HepG2 (cell line): ENCODE measurements around the gene MST1R. TPM values are rescaled to one million over a fixed set of nuclear protein-coding genes. Genes with fewer than 3 reads are reported as not detected.

Source experiments
- ATAC-seq: fragments of 200-7000 bp; cut with Tn5 transposase; 3 replicates; pipeline ENCODE4 v1.9.1; 2020; ENCODE audit warnings: mild to moderate bottlenecking, moderate library complexity
- BruUV-seq: library from RNA; stranded (reverse); fragments of 400-500 nt; replicated peaks from 2 replicates; lab custom pipeline; 2021; lab: Mats Ljungman, UMichigan
- CTCF ChIA-PET: fragments of 300-600 bp; formaldehyde crosslinking; extraction: SDS; loops from one replicate; lab custom pipeline; 2021; ENCODE audit warnings: low total read pairs, inconsistent platforms, low intra/inter-chr PET ratio; lab: Yijun Ruan, JAX
- POLR2A ChIA-PET: fragments of 350-600 bp; sonication (Branson Sonifier 250); formaldehyde crosslinking; loops from one replicate; lab custom pipeline; 2020; ENCODE audit warnings: antibody characterized with exemption, inconsistent platforms; lab: Yijun Ruan, JAX
- DNase-seq: peaks from one replicate; pipeline ENCODE4 v3.0.0-alpha.2; 2015; ENCODE audit warnings: low spot score
- FAIRE-seq: peaks from 3 replicates; lab custom pipeline; 2011; peaks lifted over from hg19 to GRCh38; lab: Jason Lieb, UNC
- H2AFZ ChIP-seq: one replicate; pipeline ENCODE4 v1.6.1; 2011; ENCODE audit warnings: low read length, inconsistent platforms
- H3K27ac ChIP-seq: fragments of 300-600 bp; 3 replicates; pipeline ENCODE4 v1.8.0; 2011; ENCODE audit warnings: mixed run types, mild to moderate bottlenecking, mixed read lengths, low read length, inconsistent platforms; ENCODE audit not compliant: insufficient read depth; ENCODE audit errors: extremely low read length
- H3K27me3 ChIP-seq, 2 experiments: fragments of 200-600 bp in 1 of 2; 2 replicates in 1 of 2; 3 replicates in 1 of 2; pipeline versions ENCODE4 v1.6.0 to v1.8.0; 2011; ENCODE audit warnings: low read length in 2 of 2, mild to moderate bottlenecking in 2 of 2, moderate library complexity in 2 of 2, inconsistent platforms in 1 of 2; ENCODE audit not compliant: insufficient read depth in 2 of 2, control insufficient read depth in 1 of 2
- H3K36me3 ChIP-seq, 2 experiments: fragments of 200-600 bp in 1 of 2; replicated peaks in 1 of 2; 2 replicates in 1 of 2; 3 replicates in 1 of 2; pipeline versions ENCODE4 v1.5.1 to v1.8.0; 2011; ENCODE audit warnings: low read length in 2 of 2, inconsistent platforms in 1 of 2; ENCODE audit not compliant: insufficient read depth in 2 of 2, control insufficient read depth in 1 of 2
- H3K4me1 ChIP-seq: 2 replicates; pipeline ENCODE4 v1.5.1; 2012; ENCODE audit warnings: low read length, inconsistent platforms; ENCODE audit not compliant: insufficient read depth
- H3K4me2 ChIP-seq: 2 replicates; pipeline ENCODE4 v1.6.0; 2011; ENCODE audit warnings: low read depth, low read length, inconsistent platforms
- H3K4me3 ChIP-seq, 3 experiments: fragments of 200-600 bp in 1 of 3; sonication (generic), shearing (Covaris generic) in 1 of 3; replicated peaks in 1 of 3; 2 replicates each; pipeline ENCODE4 v1.5.1; 2011 to 2016; ENCODE audit warnings: low read length in 3 of 3, inconsistent platforms in 2 of 3, low read depth in 2 of 3, mild to moderate bottlenecking in 2 of 3, control low read depth in 1 of 3, mixed read lengths in 1 of 3; ENCODE audit not compliant: insufficient read depth in 1 of 3
- H3K79me2 ChIP-seq: one replicate; pipeline ENCODE4 v1.6.1; 2011; ENCODE audit warnings: low read length, inconsistent platforms; ENCODE audit not compliant: insufficient read depth
- H3K9ac ChIP-seq: 2 replicates; pipeline ENCODE4 v1.6.0; 2011; ENCODE audit warnings: mild to moderate bottlenecking, low read depth, low read length, inconsistent platforms; ENCODE audit not compliant: insufficient read depth
- H3K9me3 ChIP-seq: 2 replicates; pipeline ENCODE4 v1.5.1; 2012; ENCODE audit warnings: mild to moderate bottlenecking, low read length
- H4K20me1 ChIP-seq: 2 replicates; pipeline ENCODE4 v1.6.0; 2011; ENCODE audit warnings: inconsistent platforms, mild to moderate bottlenecking, low read length, moderate library complexity; ENCODE audit not compliant: insufficient read depth
- GLI4 ChIP-seq: sonication (generic); formaldehyde crosslinking; IDR thresholded peaks from 2 replicates; pipeline ENCODE4 v1.5.1; 2020; ENCODE audit warnings: missing genetic modification reagents, mild to moderate bottlenecking, moderate library complexity, borderline replicate concordance
- KIAA2018 ChIP-seq: sonication (generic); formaldehyde crosslinking; IDR thresholded peaks from 2 replicates; pipeline ENCODE4 v1.5.0; 2020; ENCODE audit warnings: mild to moderate bottlenecking, missing genetic modification reagents, borderline replicate concordance
- ZFAT ChIP-seq: sonication (generic); formaldehyde crosslinking; conservative IDR thresholded peaks from 2 replicates; pipeline ENCODE4 v1.8.1; 2023; ENCODE audit warnings: missing genetic modification reagents, inconsistent platforms
- ZNF234 ChIP-seq: sonication (generic); formaldehyde crosslinking; conservative IDR thresholded peaks from 2 replicates; pipeline ENCODE4 v1.5.1; 2020; ENCODE audit warnings: mild to moderate bottlenecking, missing genetic modification reagents
- ZNF441 ChIP-seq: sonication (generic); formaldehyde crosslinking; IDR thresholded peaks from 2 replicates; pipeline ENCODE4 v1.7.0; 2021; ENCODE audit warnings: missing genetic modification reagents, borderline replicate concordance
- WGBS: methylation state at CpG from one replicate; pipeline ENCODE4 v1.1.6; 2017; ENCODE audit warnings: low lambda C conversion rate; 5-methylcytosine and 5-hydroxymethylcytosine counted together
- in situ Hi-C: cut with HindIII; loops from 2 replicates; pipeline ENCODE4 v1.10.0; 2017; ENCODE audit warnings: low pct_unique_long_range_greater_than_20kb; ENCODE audit not compliant: extremely low pct_ligation_motif_present
- intact Hi-C: fragments of 100-400 bp; cut with micrococcal nuclease; formaldehyde crosslinking; loops from one replicate; pipeline ENCODE4 v1.10.0; 2022; ENCODE audit not compliant: unreplicated experiment
- polyA plus RNA-seq, 8 experiments: library from polyadenylated mRNA; depleted of rRNA in 3 of 8; stranded (reverse) in 7 of 8; unstranded in 1 of 8; fragments of >200 nt; fragmentation: Illumina TruSeq in 4 of 8; extraction: Trizol in 4 of 8; gene quantifications; 2 replicates each; pipeline versions ENCODE4 v1.2.1 to v1.2.3, GENCODE V29; 2011 to 2016; ENCODE audit warnings: low read depth in 4 of 8, missing spikeins in 1 of 8, mixed read lengths in 1 of 8; ENCODE audit not compliant: insufficient read depth in 1 of 8
- total RNA-seq, 5 experiments: library from RNA; depleted of rRNA; stranded (reverse); fragments of >200 nt; fragmentation: Illumina TruSeq; extraction: Trizol; gene quantifications; 2 replicates each; pipeline ENCODE4 v1.2.3, GENCODE V29; 2016; ENCODE audit warnings: low read depth in 1 of 5
- TF ChIP-seq, protein P1 (sequence below): sonication (generic); formaldehyde crosslinking; IDR thresholded peaks from 2 replicates; pipeline ENCODE4 v1.4.0; 2020; ENCODE audit warnings: missing genetic modification reagents, mild to moderate bottlenecking, borderline replicate concordance

Gene MST1R
- total and polyA plus RNA-seq, 2 of the 13 experiments (the other 11 are each of a cell fraction or from before 2014, with no cell fraction given): 0.11 to 0.77 TPM

GRCh38 chr3:49911611-49912010 is 7.9 kb upstream of the MST1R start (continued):
- TF ChIP-seq KIAA2018 (no peak), ZFAT (CRISPR knock-in tag) (no peak)

DNA sequence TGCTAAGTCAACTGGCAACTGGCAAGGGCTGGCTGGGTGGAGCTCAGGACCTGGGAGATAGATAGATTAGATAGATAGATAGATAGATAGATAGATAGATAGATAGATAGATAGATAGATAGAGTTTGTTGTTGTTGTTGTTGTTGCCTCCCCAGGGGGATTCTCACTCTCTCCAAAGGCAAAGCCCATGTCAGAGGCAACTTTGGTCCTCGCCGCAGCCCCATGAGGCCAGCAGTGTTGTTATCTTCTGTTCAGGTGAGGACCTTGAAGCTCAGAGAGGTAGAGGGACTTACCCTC is 7.4 kb upstream of the MST1R start:
- no peak overlapping the region for H3K4me3 ChIP-seq
- no peak overlapping the region for H3K9ac ChIP-seq
- H4K20me1 ChIP-seq: no peaks in the 10 kb centered on the region
- no TSS peak for BruUV-seq
- no peak for ATAC-seq
- POLR2A ChIA-PET: no interaction called here
- no peaks in the 10 kb centered on the region; a peak in 2 of 5 replicates for H3K36me3 ChIP-seq
- no peak overlapping the region for H2AFZ ChIP-seq
- H3K9me3 ChIP-seq: no peaks in the 10 kb centered on the region
- in situ Hi-C loops (no loop called here), intact Hi-C loops (no loop called here)
- WGBS: 82% methylated on average over 2 of the region's 2 CpGs
- no peak for TF ChIP-seq ZNF234
- no peak for TF ChIP-seq GLI4 (CRISPR knock-in tag)
- TF ChIP-seq ZNF441 (CRISPR knock-in tag): no peak
- TF ChIP-seq, protein P1, sequence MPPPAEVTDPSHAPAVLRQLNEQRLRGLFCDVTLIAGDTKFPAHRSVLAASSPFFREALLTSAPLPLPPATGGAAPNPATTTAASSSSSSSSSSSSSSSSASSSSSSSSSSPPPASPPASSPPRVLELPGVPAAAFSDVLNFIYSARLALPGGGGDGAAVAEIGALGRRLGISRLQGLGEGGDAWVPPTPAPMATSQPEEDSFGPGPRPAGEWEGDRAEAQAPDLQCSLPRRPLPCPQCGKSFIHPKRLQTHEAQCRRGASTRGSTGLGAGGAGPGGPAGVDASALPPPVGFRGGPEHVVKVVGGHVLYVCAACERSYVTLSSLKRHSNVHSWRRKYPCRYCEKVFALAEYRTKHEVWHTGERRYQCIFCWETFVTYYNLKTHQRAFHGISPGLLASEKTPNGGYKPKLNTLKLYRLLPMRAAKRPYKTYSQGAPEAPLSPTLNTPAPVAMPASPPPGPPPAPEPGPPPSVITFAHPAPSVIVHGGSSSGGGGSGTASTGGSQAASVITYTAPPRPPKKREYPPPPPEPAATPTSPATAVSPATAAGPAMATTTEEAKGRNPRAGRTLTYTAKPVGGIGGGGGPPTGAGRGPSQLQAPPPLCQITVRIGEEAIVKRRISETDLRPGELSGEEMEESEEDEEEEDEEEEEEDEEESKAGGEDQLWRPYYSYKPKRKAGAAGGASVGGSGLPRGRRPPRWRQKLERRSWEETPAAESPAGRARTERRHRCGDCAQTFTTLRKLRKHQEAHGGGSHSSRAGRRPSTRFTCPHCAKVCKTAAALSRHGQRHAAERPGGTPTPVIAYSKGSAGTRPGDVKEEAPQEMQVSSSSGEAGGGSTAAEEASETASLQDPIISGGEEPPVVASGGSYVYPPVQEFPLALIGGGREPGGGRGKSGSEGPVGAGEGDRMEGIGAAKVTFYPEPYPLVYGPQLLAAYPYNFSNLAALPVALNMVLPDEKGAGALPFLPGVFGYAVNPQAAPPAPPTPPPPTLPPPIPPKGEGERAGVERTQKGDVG: no peak
- TF ChIP-seq, all 625 proteins: peak for 0
- no peak for DNase-seq
- CTCF ChIA-PET: no interaction called here
- no peak for FAIRE-seq
- no peaks in the 10 kb centered on the region for H3K79me2 ChIP-seq
- no peaks in the 10 kb centered on the region for H3K27me3 ChIP-seq
- H3K4me2 ChIP-seq: no peak overlapping the region
- H3K4me1 ChIP-seq: peaks cover 2% of the 10 kb centered on the region
- H3K27ac ChIP-seq: no peak overlapping the region
